A204.1 (cell line): ENCODE measurements around the gene PTPRN2.
"Not testable (repeated sequence)": the region's sequence is repeated elsewhere in the genome, so short reads cannot be mapped to it uniquely, and the experiment has no call there.

Experiments
- FAIRE-seq: peaks from 2 replicates; lab custom pipeline; 2012; peaks lifted over from hg19 to GRCh38; lab: Jason Lieb, UNC

PTPRN2 gene

GRCh38 chr7:157896774-157897555 lies 690.7 kb downstream of the PTPRN2 start:
- FAIRE-seq: no peak

GRCh38 chr7:157896376-157896675 lies 691.3 kb downstream of the PTPRN2 start:
- not testable (repeated sequence) for FAIRE-seq

GRCh38 chr7:157895520-157896375 lies 691.9 kb downstream of the PTPRN2 start:
- no peak for FAIRE-seq

GRCh38 chr7:157895098-157895497 lies 692.5 kb downstream of the PTPRN2 start:
- FAIRE-seq: not testable (repeated sequence)

GRCh38 chr7:157893535-157894044 lies 694.0 kb downstream of the PTPRN2 start:
- FAIRE-seq: no peak

- no peak for FAIRE-seq
These were observed 694.7 kb downstream of the PTPRN2 start for GRCh38 chr7:157892751-157893523.

GRCh38 chr7:157890921-157891401 lies 696.7 kb downstream of the PTPRN2 start:
- FAIRE-seq: no peak

GRCh38 chr7:157889480-157889879 lies 698.1 kb downstream of the PTPRN2 start:
- no peak for FAIRE-seq

- FAIRE-seq: no peak
These were observed 699.0 kb downstream of the PTPRN2 start for GRCh38 chr7:157888579-157888978.

- FAIRE-seq: no peak
These were observed 700.2 kb downstream of the PTPRN2 start for GRCh38 chr7:157887400-157887799.

GRCh38 chr7:157886711-157887110 lies 700.9 kb downstream of the PTPRN2 start:
- no peak for FAIRE-seq

- FAIRE-seq: no peak
These were observed 701.4 kb downstream of the PTPRN2 start for GRCh38 chr7:157886266-157886665.

GRCh38 chr7:157885140-157885539 lies 702.5 kb downstream of the PTPRN2 start:
- no peak for FAIRE-seq

- FAIRE-seq: no peak
These were observed 703.1 kb downstream of the PTPRN2 start for GRCh38 chr7:157884461-157885062.

- no peak for FAIRE-seq
These were observed 706.4 kb downstream of the PTPRN2 start for GRCh38 chr7:157881048-157881771.

GRCh38 chr7:157879391-157879790 lies 708.2 kb downstream of the PTPRN2 start:
- no peak for FAIRE-seq

GRCh38 chr7:157877298-157878090 lies 710.1 kb downstream of the PTPRN2 start:
- FAIRE-seq: no peak

GRCh38 chr7:157876469-157877285 lies 710.9 kb downstream of the PTPRN2 start:
- no peak for FAIRE-seq
